Nephron (organoid): ENCODE data around the gene LINGO3.
A peak's percentile ranks its signal among the peaks of the same experiment; 100 is the strongest.

ENCODE experiments used
- H3K27ac Mint-ChIP-seq, 3 experiments: 2 replicates each; pipeline ENCODE4 v1.8.0; 2020; ENCODE audit warnings: mixed read lengths in 3 of 3, mild to moderate bottlenecking in 2 of 3, moderate library complexity in 1 of 3
- H3K27me3 Mint-ChIP-seq: 2 replicates; pipeline ENCODE4 v1.8.0; 2021; ENCODE audit warnings: low read depth, mild to moderate bottlenecking, moderate library complexity, mixed read lengths
- H3K36me3 Mint-ChIP-seq: 2 replicates; pipeline ENCODE4 v1.8.0; 2020; ENCODE audit warnings: low read depth, mixed read lengths
- H3K4me1 Mint-ChIP-seq: 2 replicates; pipeline ENCODE4 v1.8.0; 2020; ENCODE audit warnings: mixed read lengths
- H3K4me3 Mint-ChIP-seq, 3 experiments: 2 replicates each; pipeline ENCODE4 v1.8.0; 2020; ENCODE audit warnings: mild to moderate bottlenecking in 3 of 3, mixed read lengths in 3 of 3, moderate library complexity in 2 of 3
- H3K9me3 Mint-ChIP-seq: 2 replicates; pipeline ENCODE4 v1.8.0; 2020; ENCODE audit warnings: mixed read lengths
- TF ChIP-seq, protein P1 (sequence below), 3 experiments: fragments of 200-600 bp; sonication (generic); IDR thresholded peaks; one replicate each; pipeline ENCODE4 v1.5.0; 2021; ENCODE audit warnings: antibody characterized with exemption in 3 of 3; ENCODE audit not compliant: unreplicated experiment in 3 of 3

The LINGO3 gene

GRCh38 chr19:2341244-2341751 is 33.3 kb upstream of the LINGO3 start:
- TF ChIP-seq, protein P1, sequence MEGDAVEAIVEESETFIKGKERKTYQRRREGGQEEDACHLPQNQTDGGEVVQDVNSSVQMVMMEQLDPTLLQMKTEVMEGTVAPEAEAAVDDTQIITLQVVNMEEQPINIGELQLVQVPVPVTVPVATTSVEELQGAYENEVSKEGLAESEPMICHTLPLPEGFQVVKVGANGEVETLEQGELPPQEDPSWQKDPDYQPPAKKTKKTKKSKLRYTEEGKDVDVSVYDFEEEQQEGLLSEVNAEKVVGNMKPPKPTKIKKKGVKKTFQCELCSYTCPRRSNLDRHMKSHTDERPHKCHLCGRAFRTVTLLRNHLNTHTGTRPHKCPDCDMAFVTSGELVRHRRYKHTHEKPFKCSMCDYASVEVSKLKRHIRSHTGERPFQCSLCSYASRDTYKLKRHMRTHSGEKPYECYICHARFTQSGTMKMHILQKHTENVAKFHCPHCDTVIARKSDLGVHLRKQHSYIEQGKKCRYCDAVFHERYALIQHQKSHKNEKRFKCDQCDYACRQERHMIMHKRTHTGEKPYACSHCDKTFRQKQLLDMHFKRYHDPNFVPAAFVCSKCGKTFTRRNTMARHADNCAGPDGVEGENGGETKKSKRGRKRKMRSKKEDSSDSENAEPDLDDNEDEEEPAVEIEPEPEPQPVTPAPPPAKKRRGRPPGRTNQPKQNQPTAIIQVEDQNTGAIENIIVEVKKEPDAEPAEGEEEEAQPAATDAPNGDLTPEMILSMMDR (IDR thresholded peaks at IDR 0.05; ENCODE audit: unreplicated experiment in 3 of 3), result no peak
- Mint-ChIP-seq H3K9me3 (no peaks in the 10 kb centered on the region), H3K4me1 (peaks cover 21% of the 10 kb centered on the region), H3K27me3 (no peaks in the 10 kb centered on the region), H3K36me3 (peaks cover 6% of the 10 kb centered on the region), H3K27ac (no peak overlapping the region), H3K4me3 (no peak overlapping the region)

DNA sequence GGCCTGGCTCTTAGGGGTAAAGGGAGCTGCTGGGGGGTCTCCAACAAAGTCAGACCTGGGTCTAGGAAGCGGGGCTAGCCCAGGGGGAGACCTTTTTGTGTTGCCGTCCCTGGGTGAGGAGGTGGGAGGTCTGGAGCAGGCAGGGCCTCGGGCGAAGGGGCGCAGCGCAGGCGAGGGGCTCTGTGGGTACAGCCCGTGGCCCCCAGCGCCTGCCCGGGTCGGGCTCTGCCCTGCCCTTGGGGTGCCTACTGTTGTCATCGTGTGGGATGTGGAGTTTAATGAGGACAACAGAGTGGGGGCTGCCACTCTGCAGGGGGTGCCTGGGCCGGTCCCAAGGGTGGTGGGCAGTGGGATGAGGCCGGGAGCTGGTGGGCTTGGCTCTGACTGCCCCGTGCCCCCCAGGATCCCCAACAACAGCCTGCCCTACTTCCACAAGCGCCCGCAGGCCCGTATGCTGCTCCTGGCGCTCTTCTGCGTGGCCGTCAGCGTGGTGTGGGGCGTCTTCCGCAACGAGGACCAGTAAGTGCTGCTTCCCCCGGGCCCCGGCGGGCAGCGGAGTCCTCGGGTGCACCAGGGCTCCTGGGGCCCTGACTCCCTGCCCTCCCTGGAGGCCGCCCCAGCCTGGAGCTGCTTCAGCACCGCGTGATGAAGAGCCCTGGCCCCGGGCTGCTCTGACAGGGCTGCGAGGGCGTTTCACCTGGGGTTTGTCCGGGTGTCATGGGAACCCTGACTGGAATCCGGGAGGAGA is 32.7 kb upstream of the LINGO3 start:
- H3K36me3 Mint-ChIP-seq, result peaks cover 2% of the 10 kb centered on the region
- H3K4me3 Mint-ChIP-seq, result no peak overlapping the region
- no peaks in the 10 kb centered on the region for H3K9me3 Mint-ChIP-seq
- peaks cover 23% of the 10 kb centered on the region for H3K4me1 Mint-ChIP-seq
- TF ChIP-seq, protein P1 (IDR thresholded peaks at IDR 0.05; ENCODE audit: unreplicated experiment in 3 of 3), result no peak
- H3K27me3 Mint-ChIP-seq, result no peaks in the 10 kb centered on the region
- H3K27ac Mint-ChIP-seq, result no peak overlapping the region

GRCh38 chr19:2339644-2340310 is 31.8 kb upstream of the LINGO3 start:
- Mint-ChIP-seq H3K4me1 (peaks cover 23% of the 10 kb centered on the region), H3K36me3 (no peaks in the 10 kb centered on the region), H3K9me3 (no peaks in the 10 kb centered on the region), H3K27me3 (no peaks in the 10 kb centered on the region), H3K27ac (no peak overlapping the region), H3K4me3 (no peak overlapping the region)
- TF ChIP-seq, protein P1 (IDR thresholded peaks at IDR 0.05; ENCODE audit: unreplicated experiment in 3 of 3), result no peak

GRCh38 chr19:2338751-2339643 is 31.0 kb upstream of the LINGO3 start:
- H3K4me3 Mint-ChIP-seq, result no peak overlapping the region
- TF ChIP-seq, protein P1 (IDR thresholded peaks at IDR 0.05; ENCODE audit: unreplicated experiment in 3 of 3), result no peak
- no peaks in the 10 kb centered on the region for H3K9me3 Mint-ChIP-seq
- H3K4me1 Mint-ChIP-seq, result peaks cover 23% of the 10 kb centered on the region
- H3K27me3 Mint-ChIP-seq, result no peaks in the 10 kb centered on the region
- no peaks in the 10 kb centered on the region for H3K36me3 Mint-ChIP-seq
- no peak overlapping the region for H3K27ac Mint-ChIP-seq

DNA sequence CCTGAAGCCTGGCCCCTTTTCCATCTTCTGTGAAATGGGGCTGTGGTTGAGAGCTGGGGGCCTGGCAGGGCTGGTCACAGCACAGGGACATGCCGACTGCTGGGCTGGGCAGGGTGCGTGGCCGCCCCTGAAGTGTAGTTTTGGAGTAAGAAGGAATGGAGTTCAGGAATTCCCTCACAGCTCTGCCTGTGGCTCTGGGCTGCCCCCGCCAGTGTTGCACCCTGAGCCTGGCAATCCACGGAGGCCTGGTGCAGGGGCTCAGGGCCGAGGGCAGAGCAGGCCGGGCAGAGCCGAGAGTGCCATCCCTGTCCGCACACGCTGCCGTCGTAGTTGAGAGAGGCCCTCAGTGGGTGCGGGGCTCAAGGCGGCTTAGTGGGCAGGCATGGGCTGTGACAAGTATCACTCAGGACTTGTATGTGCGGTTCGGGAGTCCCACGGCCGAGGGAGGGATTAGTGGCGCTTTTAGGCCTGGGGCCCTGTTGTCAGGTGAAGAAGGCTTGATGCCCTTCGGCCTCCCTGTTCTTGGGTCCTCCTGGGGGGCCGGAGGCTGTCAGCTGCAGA is 30.2 kb upstream of the LINGO3 start:
- peak overlapping the region in 2 of 3 experiments; percentile 17 to 49 for H3K27ac Mint-ChIP-seq
- H3K4me3 Mint-ChIP-seq, result no peak overlapping the region
- H3K36me3 Mint-ChIP-seq, result no peaks in the 10 kb centered on the region
- peaks cover 30% of the 10 kb centered on the region for H3K4me1 Mint-ChIP-seq
- TF ChIP-seq, protein P1 (IDR thresholded peaks at IDR 0.05; ENCODE audit: unreplicated experiment in 3 of 3), result no peak
- no peaks in the 10 kb centered on the region for H3K27me3 Mint-ChIP-seq
- no peaks in the 10 kb centered on the region for H3K9me3 Mint-ChIP-seq
